IMR-90 (cell line): Measurements from ENCODE around the gene ADARB2. TPM values are rescaled to one million over a fixed set of nuclear protein-coding genes. Genes with fewer than 3 reads are reported as not detected.

Experiments used
- ATAC-seq: fragments of 200-7000 bp; cut with Tn5 transposase; 2 replicates; pipeline ENCODE4 v1.9.1; 2020; ENCODE audit warnings: low read depth, mild to moderate bottlenecking, moderate library complexity
- BruUV-seq: library from RNA; stranded (reverse); fragments of 400-500 nt; replicated peaks from 2 replicates; lab custom pipeline; 2021; lab: Mats Ljungman, UMichigan
- CTCF ChIA-PET: fragments of 300-600 bp; formaldehyde crosslinking; extraction: SDS; loops from one replicate; lab custom pipeline; 2021; ENCODE audit warnings: antibody characterized with exemption; lab: Yijun Ruan, JAX
- POLR2A ChIA-PET: fragments of 300-600 bp; sonication (Branson Sonifier 250); formaldehyde crosslinking; loops from one replicate; lab custom pipeline; 2022; ENCODE audit warnings: antibody characterized with exemption; ENCODE audit not compliant: unreplicated experiment; lab: Charles Lee
- DNase-seq: peaks from one replicate; pipeline ENCODE4 v3.0.0; 2013
- H2AFZ ChIP-seq: replicated peaks from 2 replicates; pipeline ENCODE3; 2013; ENCODE audit warnings: low read length, mild to moderate bottlenecking; ENCODE audit not compliant: poor library complexity
- H2AK5ac ChIP-seq: 2 replicates; pipeline ENCODE4 v1.6.1; 2013; ENCODE audit warnings: low read depth, low read length, inconsistent platforms
- H2AK9ac ChIP-seq: replicated peaks from 2 replicates; pipeline ENCODE3; 2013; ENCODE audit warnings: mild to moderate bottlenecking, low read depth, low read length, moderate library complexity; ENCODE audit not compliant: poor library complexity
- H2BK120ac ChIP-seq: 2 replicates; pipeline ENCODE4 v1.6.1; 2013; ENCODE audit warnings: low read depth, low read length, inconsistent platforms
- H2BK15ac ChIP-seq: 3 replicates; pipeline ENCODE4 v1.6.1; 2013; ENCODE audit warnings: low read depth, low read length, inconsistent platforms
- H2BK20ac ChIP-seq: 2 replicates; pipeline ENCODE4 v1.6.1; 2013; ENCODE audit warnings: low read depth, mild to moderate bottlenecking, inconsistent platforms, low read length, moderate library complexity
- H2BK5ac ChIP-seq: 2 replicates; pipeline ENCODE4 v1.6.1; 2013; ENCODE audit warnings: mild to moderate bottlenecking, low read depth, low read length, inconsistent platforms; ENCODE audit not compliant: poor library complexity, severe bottlenecking
- H3K14ac ChIP-seq: replicated peaks from 2 replicates; pipeline ENCODE4 v1.6.1; 2013; ENCODE audit warnings: low read depth, low read length, inconsistent platforms
- H3K18ac ChIP-seq: 2 replicates; pipeline ENCODE4 v1.6.1; 2013; ENCODE audit warnings: low read depth, low read length, control low read depth
- H3K23ac ChIP-seq: 2 replicates; pipeline ENCODE4 v1.6.1; 2013; ENCODE audit warnings: low read depth, low read length, inconsistent platforms
- H3K27ac ChIP-seq: 2 replicates; pipeline ENCODE4 v1.5.1; 2013; ENCODE audit warnings: mild to moderate bottlenecking, control low read depth, low read length; ENCODE audit not compliant: insufficient read depth
- H3K27me3 ChIP-seq: 2 replicates; pipeline ENCODE4 v1.6.1; 2013; ENCODE audit warnings: low read length; ENCODE audit not compliant: control insufficient read depth, insufficient read depth
- H3K36me3 ChIP-seq: 2 replicates; pipeline ENCODE4 v1.6.1; 2013; ENCODE audit warnings: low read length, mixed read lengths; ENCODE audit not compliant: control insufficient read depth, insufficient read depth
- H3K4ac ChIP-seq: 2 replicates; pipeline ENCODE4 v1.6.1; 2013; ENCODE audit warnings: low read depth, low read length, inconsistent platforms
- H3K4me1 ChIP-seq: 2 replicates; pipeline ENCODE4 v1.6.1; 2013; ENCODE audit warnings: low read length, mixed read lengths; ENCODE audit not compliant: control insufficient read depth, insufficient read depth
- H3K4me2 ChIP-seq: 2 replicates; pipeline ENCODE4 v1.6.1; 2013; ENCODE audit warnings: low read depth, mild to moderate bottlenecking, control low read depth, low read length, moderate library complexity
- H3K4me3 ChIP-seq: 2 replicates; pipeline ENCODE4 v1.5.1; 2013; ENCODE audit warnings: low read depth, mild to moderate bottlenecking, control low read depth, low read length, moderate library complexity; ENCODE audit not compliant: insufficient read depth
- H3K56ac ChIP-seq: 2 replicates; pipeline ENCODE4 v1.6.1; 2013; ENCODE audit warnings: low read length, inconsistent platforms; ENCODE audit not compliant: insufficient read depth; ENCODE audit errors: extremely low read depth
- H3K79me1 ChIP-seq, 2 experiments: 2 replicates each; pipeline ENCODE4 v1.6.1; 2013; ENCODE audit warnings: low read length in 2 of 2, inconsistent platforms in 1 of 2, low read depth in 1 of 2
- H3K9ac ChIP-seq: 2 replicates; pipeline ENCODE4 v1.6.1; 2013; ENCODE audit warnings: low read depth, low read length, control low read depth
- H3K9me1 ChIP-seq: 2 replicates; pipeline ENCODE4 v1.6.1; 2013; ENCODE audit warnings: low read length, inconsistent platforms; ENCODE audit not compliant: insufficient read depth
- H3K9me3 ChIP-seq: 2 replicates; pipeline ENCODE4 v1.6.1; 2013; ENCODE audit warnings: low read length; ENCODE audit not compliant: control insufficient read depth, insufficient read depth
- H4K20me1 ChIP-seq: 2 replicates; pipeline ENCODE4 v1.6.1; 2013; ENCODE audit warnings: low read length, inconsistent platforms; ENCODE audit not compliant: insufficient read depth
- H4K5ac ChIP-seq: 2 replicates; pipeline ENCODE4 v1.6.1; 2013; ENCODE audit warnings: mild to moderate bottlenecking, low read depth, low read length, control low read depth
- H4K8ac ChIP-seq, 2 experiments: 2 replicates each; pipeline ENCODE4 v1.6.1; 2013; ENCODE audit warnings: low read depth in 2 of 2, low read length in 2 of 2, control low read depth in 1 of 2, inconsistent platforms in 1 of 2
- H4K91ac ChIP-seq: 2 replicates; pipeline ENCODE4 v1.6.1; 2013; ENCODE audit warnings: low read depth, low read length, inconsistent platforms; ENCODE audit not compliant: insufficient read depth
- BHLHE40 ChIP-seq: fragments of 150-350 bp; IDR thresholded peaks from 2 replicates; pipeline ENCODE4 v1.6.1; 2016; ENCODE audit warnings: mild to moderate bottlenecking, low read depth, low read length
- CEBPB ChIP-seq: IDR thresholded peaks from 2 replicates; pipeline ENCODE4 v1.6.1; 2012; ENCODE audit warnings: low read depth, low read length, improper control_type of control experiment
- CHD1 ChIP-seq: IDR thresholded peaks from 2 replicates; pipeline ENCODE4 v1.6.1; 2012; ENCODE audit warnings: low read depth, low read length, improper control_type of control experiment
- FOS ChIP-seq: fragments of 150-350 bp; IDR thresholded peaks from 2 replicates; pipeline ENCODE4 v1.6.1; 2016; ENCODE audit warnings: low read depth, low read length
- MAFK ChIP-seq: IDR thresholded peaks from 2 replicates; pipeline ENCODE4 v1.6.1; 2012; ENCODE audit warnings: low read depth, low read length, improper control_type of control experiment
- MAZ ChIP-seq: IDR thresholded peaks from 2 replicates; pipeline ENCODE4 v1.6.1; 2012; ENCODE audit warnings: low read depth, mild to moderate bottlenecking, low read length, improper control_type of control experiment, moderate library complexity, borderline replicate concordance
- MXI1 ChIP-seq: IDR thresholded peaks from 2 replicates; pipeline ENCODE4 v1.6.1; 2012; ENCODE audit warnings: low read depth, mild to moderate bottlenecking, low read length, moderate library complexity, borderline replicate concordance
- NFE2L2 ChIP-seq: fragments of 150-350 bp; IDR thresholded peaks from 2 replicates; pipeline ENCODE4 v1.6.1; 2016; ENCODE audit warnings: low read depth, mild to moderate bottlenecking, low read length
- POLR2A ChIP-seq: IDR thresholded peaks from 2 replicates; pipeline ENCODE4 v1.6.1; 2012; ENCODE audit warnings: mild to moderate bottlenecking, low read depth, low read length
- RAD21 ChIP-seq: IDR thresholded peaks from 2 replicates; pipeline ENCODE4 v1.6.1; 2012; ENCODE audit warnings: low read length, improper control_type of control experiment
- RCOR1 ChIP-seq: IDR thresholded peaks from 2 replicates; pipeline ENCODE4 v1.6.1; 2012; ENCODE audit warnings: mild to moderate bottlenecking, low read length, improper control_type of control experiment; ENCODE audit not compliant: insufficient replicate concordance
- RFX5 ChIP-seq: IDR thresholded peaks from 2 replicates; pipeline ENCODE4 v1.8.0; 2012; ENCODE audit warnings: low read depth, mild to moderate bottlenecking, low read length, moderate library complexity
- SMC3 ChIP-seq: fragments of 150-350 bp; IDR thresholded peaks from 2 replicates; pipeline ENCODE4 v1.6.1; 2016; ENCODE audit warnings: low read depth, mild to moderate bottlenecking, antibody characterized with exemption, low read length, moderate library complexity
- WGBS, 2 experiments: methylation state at CpG; one replicate each; pipeline versions ENCODE4 v1.1.5 to v1.1.7; 2013; ENCODE audit warnings: missing lambda C conversion rate in 2 of 2; ENCODE audit not compliant: insufficient read length in 1 of 2; ENCODE audit errors: extremely low coverage in 2 of 2; 5-methylcytosine and 5-hydroxymethylcytosine counted together
- dilution Hi-C: fragments of 300-500 bp; cut with HindIII; formaldehyde crosslinking; loops from one replicate; pipeline ENCODE4 v1.14.3; 2018; ENCODE audit warnings: low sequenced_read_pairs; ENCODE audit not compliant: unreplicated experiment
- in situ Hi-C: fragments of 300-500 bp; cut with MboI; formaldehyde crosslinking; loops from 3 replicates; pipeline ENCODE4 v1.14.3; 2019; ENCODE audit warnings: low sequenced_read_pairs, inconsistent platforms, mixed read lengths
- intact Hi-C: fragments of 100-400 bp; cut with micrococcal nuclease; formaldehyde crosslinking; loops from 2 replicates; pipeline ENCODE4 v1.10.0; 2022
- polyA plus RNA-seq, 3 experiments: library from polyadenylated mRNA; depleted of rRNA; stranded (reverse); fragments of >200 nt; gene quantifications; 2 replicates each; pipeline ENCODE4 v1.2.3, GENCODE V29; 2012; ENCODE audit warnings: low replicate concordance in 1 of 3
- total RNA-seq: library from RNA; depleted of rRNA; stranded (reverse); fragments of >200 nt; gene quantifications from 2 replicates; pipeline ENCODE4 v1.2.3, GENCODE V29; 2012
- TF ChIP-seq, protein P1 (sequence below): fragments of 150-350 bp; IDR thresholded peaks from 2 replicates; pipeline ENCODE4 v1.6.1; 2017; ENCODE audit warnings: mild to moderate bottlenecking, antibody characterized with exemption, low read length, low read depth
- TF ChIP-seq, protein P2 (sequence below): fragments of 150-350 bp; IDR thresholded peaks from 2 replicates; pipeline ENCODE4 v1.6.1; 2016; ENCODE audit warnings: low read depth, mild to moderate bottlenecking, low read length, moderate library complexity, borderline replicate concordance
- TF ChIP-seq, protein P3 (sequence below): conservative IDR thresholded peaks from 2 replicates; pipeline ENCODE4 v1.5.1; 2012; ENCODE audit warnings: mild to moderate bottlenecking, low read depth, low read length, improper control_type of control experiment

Gene ADARB2
- total and polyA plus RNA-seq, 2 of the 4 experiments (the other 2 are of a cell fraction), result not detected

DNA sequence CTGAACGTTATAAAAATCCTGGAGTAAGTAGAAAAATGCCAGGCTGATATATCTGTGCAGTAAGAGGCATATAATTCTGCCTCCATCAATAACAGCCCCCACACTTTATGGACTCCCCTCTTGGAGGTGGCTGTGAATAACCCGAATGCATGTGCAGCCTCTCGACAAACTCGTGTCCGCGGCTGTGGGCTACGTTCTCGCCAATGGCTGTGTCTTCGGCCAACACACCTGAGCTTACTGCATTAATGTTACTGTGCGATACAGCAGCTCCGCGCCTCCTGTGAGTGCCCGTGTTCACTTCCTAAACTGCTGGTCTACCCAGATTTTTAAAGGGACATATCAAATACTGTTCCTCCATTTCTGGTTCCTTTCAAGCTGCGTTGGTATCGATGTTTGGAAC is 209.4 kb downstream of the ADARB2 start:
- Histone ChIP-seq H3K4me1 (no peaks in the 10 kb centered on the region), H3K18ac (no peak overlapping the region), H3K4ac (no peak overlapping the region), H2AK5ac (no peak overlapping the region), H3K27me3 (no peaks in the 10 kb centered on the region), H3K27ac (no peak overlapping the region), H2BK20ac (no peak overlapping the region), H2BK120ac (no peak overlapping the region), H3K9ac (no peak overlapping the region), H3K56ac (no peak overlapping the region), H3K23ac (no peak overlapping the region), H3K4me2 (no peak overlapping the region), H2BK15ac (no peak overlapping the region), H3K4me3 (no peak overlapping the region), H3K9me3 (peaks cover 53% of the 10 kb centered on the region), H2BK5ac (no peak overlapping the region), H3K14ac (no peak overlapping the region), H2AK9ac (no peak overlapping the region), H4K8ac (no peak overlapping the region), H2AFZ (no peak overlapping the region), H4K91ac (no peak overlapping the region), H4K20me1 (no peaks in the 10 kb centered on the region), H3K79me1 (no peaks in the 10 kb centered on the region), H4K5ac (no peak overlapping the region), H3K36me3 (no peaks in the 10 kb centered on the region), H3K9me1 (no peaks in the 10 kb centered on the region)
- in situ Hi-C loops, result no loop called here
- TF ChIP-seq SMC3 (no peak), CHD1 (no peak), POLR2A (no peak), NFE2L2 (no peak), MXI1 (no peak), RFX5 (no peak), RCOR1 (no peak), MAZ (no peak), FOS (no peak), RAD21 (no peak), CEBPB (no peak), BHLHE40 (no peak), MAFK (no peak)
- TF ChIP-seq, protein P1, sequence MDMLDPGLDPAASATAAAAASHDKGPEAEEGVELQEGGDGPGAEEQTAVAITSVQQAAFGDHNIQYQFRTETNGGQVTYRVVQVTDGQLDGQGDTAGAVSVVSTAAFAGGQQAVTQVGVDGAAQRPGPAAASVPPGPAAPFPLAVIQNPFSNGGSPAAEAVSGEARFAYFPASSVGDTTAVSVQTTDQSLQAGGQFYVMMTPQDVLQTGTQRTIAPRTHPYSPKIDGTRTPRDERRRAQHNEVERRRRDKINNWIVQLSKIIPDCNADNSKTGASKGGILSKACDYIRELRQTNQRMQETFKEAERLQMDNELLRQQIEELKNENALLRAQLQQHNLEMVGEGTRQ, result no peak
- TF ChIP-seq, protein P2, sequence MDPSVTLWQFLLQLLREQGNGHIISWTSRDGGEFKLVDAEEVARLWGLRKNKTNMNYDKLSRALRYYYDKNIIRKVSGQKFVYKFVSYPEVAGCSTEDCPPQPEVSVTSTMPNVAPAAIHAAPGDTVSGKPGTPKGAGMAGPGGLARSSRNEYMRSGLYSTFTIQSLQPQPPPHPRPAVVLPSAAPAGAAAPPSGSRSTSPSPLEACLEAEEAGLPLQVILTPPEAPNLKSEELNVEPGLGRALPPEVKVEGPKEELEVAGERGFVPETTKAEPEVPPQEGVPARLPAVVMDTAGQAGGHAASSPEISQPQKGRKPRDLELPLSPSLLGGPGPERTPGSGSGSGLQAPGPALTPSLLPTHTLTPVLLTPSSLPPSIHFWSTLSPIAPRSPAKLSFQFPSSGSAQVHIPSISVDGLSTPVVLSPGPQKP, result no peak
- TF ChIP-seq, protein P3, sequence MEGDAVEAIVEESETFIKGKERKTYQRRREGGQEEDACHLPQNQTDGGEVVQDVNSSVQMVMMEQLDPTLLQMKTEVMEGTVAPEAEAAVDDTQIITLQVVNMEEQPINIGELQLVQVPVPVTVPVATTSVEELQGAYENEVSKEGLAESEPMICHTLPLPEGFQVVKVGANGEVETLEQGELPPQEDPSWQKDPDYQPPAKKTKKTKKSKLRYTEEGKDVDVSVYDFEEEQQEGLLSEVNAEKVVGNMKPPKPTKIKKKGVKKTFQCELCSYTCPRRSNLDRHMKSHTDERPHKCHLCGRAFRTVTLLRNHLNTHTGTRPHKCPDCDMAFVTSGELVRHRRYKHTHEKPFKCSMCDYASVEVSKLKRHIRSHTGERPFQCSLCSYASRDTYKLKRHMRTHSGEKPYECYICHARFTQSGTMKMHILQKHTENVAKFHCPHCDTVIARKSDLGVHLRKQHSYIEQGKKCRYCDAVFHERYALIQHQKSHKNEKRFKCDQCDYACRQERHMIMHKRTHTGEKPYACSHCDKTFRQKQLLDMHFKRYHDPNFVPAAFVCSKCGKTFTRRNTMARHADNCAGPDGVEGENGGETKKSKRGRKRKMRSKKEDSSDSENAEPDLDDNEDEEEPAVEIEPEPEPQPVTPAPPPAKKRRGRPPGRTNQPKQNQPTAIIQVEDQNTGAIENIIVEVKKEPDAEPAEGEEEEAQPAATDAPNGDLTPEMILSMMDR, result no peak
- POLR2A ChIA-PET, result no interaction called here
- CTCF ChIA-PET, result no interaction called here
- dilution Hi-C loops, result no loop called here
- ATAC-seq, result no peak
- intact Hi-C loops, result no loop called here
- no peak for DNase-seq
- 76% methylated on average over 12 of the region's 15 CpGs; no CpG with 5 or more reads in 1 of the 2 experiments for WGBS, 2 experiments
- BruUV-seq, result no TSS peak
